SH-SY5Y (cell line): ENCODE measurements around the gene IFI44L.

Experiments
- GATA2 ChIP-seq: IDR thresholded peaks from 2 replicates; pipeline ENCODE4 v1.6.1; 2011; ENCODE audit warnings: mild to moderate bottlenecking, low read depth, low read length
- GATA3 ChIP-seq: IDR thresholded peaks from 2 replicates; pipeline ENCODE4 v1.6.1; 2011; ENCODE audit warnings: low read depth, mild to moderate bottlenecking, low read length, moderate library complexity

- TF ChIP-seq GATA3 = no peak
- TF ChIP-seq GATA2 = no peak
These were observed 38.7 kb downstream of the IFI44L start for GRCh38 chr1:78658901-78659300.
